NCI-H82 treated with DMSO at 0.1 percent for 48 hours (cell line): ENCODE results near the gene JUP.
A peak's percentile ranks its signal among the peaks of the same experiment; 100 is the strongest.

Experiments
- DNase-seq: peaks from one replicate; lab custom pipeline; 2025; ENCODE audit not compliant: unreplicated experiment; lab: John Stamatoyannopoulos, UW

JUP gene

DNA sequence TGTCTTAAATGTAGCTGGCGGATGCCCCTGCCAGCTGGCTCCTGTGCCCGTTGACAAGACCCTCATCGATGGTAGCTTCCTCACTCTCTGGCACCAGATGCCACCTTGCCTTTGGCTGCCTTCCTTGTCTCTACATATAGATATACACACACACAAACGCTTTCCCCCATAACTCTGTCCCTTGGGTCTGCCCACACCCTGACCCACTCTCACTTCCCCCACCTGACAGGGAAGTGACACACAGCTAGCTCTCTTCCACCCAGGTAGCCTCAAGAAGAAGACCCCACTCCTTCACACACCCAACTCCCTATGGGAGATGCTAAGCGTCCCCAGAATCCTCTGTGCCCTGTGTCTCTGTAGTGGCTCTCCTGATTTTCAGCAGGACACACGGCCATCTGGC, 25.6 kb downstream of the JUP start:
- DNase-seq: no peak

DNA sequence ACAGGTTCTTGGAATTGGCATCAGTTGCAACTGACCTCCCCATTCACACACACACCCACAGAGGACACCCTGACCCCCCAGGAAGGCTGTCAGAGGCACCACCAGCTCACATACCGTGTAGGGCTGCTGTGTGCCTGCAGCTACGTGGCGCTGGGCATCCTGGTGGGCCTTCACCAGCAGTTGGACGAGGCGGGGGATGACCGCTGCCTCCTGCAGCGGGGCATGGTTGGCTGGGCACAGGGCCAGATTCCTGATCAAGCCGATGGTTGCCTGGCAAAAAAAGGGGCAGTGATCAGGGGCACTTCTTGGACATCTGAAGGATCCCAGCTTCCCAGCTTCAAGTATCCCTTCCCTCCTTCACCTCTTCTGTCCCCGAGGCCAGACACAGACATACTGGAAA, 27.9 kb downstream of the JUP start:
- DNase-seq: no peak

DNA sequence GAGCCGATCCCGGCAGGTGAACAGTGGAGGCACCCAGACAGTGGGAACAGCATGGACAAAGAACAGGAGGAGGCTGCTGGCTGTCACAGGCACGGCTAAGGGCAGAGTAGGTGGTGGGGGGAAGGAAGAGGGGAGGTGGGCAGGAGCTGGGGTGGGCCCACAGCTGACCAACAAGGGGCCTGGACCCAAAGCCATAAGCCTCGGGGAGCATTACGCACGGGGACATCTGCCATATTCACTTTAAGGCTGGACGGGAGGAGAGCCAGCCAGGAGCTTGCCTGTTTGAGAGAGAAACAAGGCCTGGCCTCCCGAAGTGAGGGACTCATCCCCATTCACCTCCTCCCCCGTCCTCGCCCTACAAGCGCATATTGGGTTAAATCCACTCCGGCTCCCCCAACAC, 32.4 kb downstream of the JUP start:
- DNase-seq: no peak

DNA sequence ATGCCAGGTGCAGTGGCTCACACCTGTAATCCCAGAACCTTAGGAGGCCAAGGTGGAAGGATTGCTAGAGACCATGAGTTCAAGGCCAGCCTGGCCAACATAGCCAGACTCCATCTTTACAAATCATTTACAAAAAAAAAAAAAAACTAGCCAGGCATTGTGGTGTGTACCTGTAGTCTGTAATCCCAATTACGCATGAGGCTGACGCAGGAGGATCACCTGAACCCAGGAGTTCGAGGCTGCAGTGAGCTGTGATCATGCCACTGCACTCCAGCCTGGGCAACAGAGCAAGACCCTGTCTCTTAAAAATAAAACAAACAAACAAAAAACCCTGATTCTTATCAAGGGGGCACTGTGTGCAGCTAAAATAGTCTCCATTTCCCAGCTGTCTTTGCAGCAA, 35.2 kb downstream of the JUP start:
- DNase-seq: no peak

DNA sequence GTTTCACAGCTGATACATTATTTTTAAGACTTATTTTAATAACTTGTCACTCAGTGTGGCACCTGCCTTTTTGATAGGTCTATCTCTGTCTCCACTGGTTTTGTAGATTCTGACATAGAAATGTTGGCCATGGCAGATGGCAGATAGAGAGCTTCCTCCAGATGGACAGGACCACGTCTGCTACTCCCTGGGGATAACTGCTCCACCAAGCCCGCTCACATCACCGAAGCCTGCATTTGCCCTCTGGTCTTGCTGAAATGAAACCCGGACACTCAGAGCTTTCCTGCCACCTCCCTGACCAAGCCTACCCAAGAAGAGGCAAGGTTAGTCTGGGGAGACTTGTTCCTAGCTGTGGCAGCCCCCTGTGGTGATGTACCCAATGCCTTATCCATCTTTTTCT, 35.6 kb downstream of the JUP start:
- DNase-seq: peak; percentile 38

DNA sequence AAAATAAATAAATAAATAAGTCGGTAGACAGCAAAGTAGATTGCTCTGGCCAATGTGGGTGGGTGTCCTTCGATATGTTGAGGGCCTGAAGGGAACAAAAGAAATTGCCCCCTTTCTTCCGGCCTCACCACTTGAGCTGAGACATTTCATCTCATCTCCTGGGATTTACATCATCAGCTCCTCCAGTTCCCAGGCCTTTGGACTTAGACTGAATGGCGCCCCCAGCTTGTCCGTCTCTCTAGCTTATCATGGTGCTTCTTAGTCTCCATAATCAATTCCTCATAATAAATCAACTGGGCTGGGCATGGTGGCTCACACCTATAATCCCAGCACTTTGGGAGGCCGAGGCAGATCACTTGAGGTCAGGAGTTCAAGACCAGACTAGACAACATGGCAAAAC, 38.2 kb downstream of the JUP start:
- DNase-seq: no peak

DNA sequence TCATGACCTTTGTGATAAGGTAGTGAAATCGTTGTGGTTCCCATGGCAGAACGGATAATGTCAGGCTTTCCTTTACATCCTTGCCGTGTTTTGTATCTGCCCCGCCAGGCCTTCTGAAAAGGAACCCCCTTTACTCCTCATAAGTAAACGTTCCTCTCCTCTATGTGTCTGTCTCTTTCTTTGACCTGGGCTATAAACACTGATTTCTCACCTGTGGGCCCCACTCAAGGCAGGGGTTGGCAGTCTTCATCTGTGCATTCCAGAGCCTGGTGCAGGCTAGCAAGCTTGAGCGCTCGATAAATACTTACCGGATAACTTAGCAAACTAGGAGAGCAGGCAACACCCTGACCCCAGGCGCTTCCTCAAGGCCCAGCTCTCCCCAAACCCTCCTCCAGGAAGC, 44.8 kb downstream of the JUP start:
- DNase-seq: no peak

DNA sequence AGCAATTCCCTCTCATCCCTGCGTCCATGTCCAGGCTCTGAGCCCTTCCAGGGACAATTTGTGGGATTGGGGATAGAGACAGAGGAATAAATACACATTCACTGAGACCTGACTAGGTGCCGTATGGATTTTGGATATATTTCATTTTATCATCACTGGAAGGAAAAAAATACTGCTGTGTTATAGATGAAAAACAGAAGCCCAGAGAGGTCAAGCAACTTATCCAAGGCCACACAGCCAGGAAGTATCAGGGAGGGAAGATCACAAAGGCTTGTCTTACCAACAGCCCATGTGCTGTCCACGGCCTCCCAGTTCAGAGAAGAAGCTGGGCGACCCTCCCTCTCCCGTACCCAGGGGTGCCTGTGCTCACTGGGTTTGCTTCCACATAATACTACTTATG, 46.0 kb downstream of the JUP start:
- DNase-seq: no peak

DNA sequence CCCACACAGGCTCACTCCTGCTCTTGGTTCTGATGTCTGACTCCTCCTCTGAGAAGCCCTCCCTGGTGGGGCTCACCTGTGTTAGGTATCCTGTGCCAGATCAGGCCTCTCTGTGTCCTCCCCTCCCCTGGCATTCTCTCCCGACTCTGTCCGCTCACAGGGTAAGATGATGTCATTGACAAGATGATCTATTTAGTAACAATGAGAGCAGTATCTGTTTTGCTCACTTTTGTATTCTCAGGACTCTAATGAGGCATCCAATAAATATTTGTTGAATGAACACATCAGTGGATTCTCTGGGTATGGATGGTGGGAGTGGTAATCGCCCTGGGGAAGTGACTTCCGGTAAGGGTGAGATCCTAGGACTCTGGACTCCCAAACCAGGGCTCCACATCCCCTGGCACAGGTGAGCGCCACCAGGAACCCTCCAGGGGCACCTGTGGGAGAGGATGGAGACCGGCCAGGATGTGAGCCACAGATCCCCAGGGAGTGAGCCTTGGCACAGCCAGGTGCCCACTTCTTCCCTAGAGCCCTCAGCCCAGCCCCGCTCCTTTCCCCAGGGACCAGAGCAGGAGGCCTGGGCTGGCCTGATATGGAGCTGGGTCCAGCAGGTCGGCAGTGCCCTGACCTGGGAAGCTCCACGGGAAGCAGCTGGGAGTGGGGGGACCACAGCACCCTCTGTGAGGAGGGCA, 46.7 kb downstream of the JUP start:
- no peak for DNase-seq

DNA sequence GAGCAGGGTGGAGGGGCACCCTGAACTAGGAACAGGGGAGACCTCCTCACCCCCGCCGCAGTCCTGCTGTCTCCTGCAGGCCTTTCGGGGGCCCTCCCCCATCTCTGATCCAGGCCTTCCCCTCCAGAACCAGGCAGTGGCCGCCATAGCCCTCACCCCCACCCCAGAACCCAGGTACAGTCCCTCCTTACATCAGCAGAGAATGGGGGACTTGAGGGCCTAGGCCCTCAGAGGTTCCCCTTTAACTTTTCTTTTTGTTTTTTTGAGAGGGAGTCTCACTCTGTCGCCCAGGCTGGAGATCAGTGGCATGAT, 47.8 kb downstream of the JUP start:
- no peak for DNase-seq

DNA sequence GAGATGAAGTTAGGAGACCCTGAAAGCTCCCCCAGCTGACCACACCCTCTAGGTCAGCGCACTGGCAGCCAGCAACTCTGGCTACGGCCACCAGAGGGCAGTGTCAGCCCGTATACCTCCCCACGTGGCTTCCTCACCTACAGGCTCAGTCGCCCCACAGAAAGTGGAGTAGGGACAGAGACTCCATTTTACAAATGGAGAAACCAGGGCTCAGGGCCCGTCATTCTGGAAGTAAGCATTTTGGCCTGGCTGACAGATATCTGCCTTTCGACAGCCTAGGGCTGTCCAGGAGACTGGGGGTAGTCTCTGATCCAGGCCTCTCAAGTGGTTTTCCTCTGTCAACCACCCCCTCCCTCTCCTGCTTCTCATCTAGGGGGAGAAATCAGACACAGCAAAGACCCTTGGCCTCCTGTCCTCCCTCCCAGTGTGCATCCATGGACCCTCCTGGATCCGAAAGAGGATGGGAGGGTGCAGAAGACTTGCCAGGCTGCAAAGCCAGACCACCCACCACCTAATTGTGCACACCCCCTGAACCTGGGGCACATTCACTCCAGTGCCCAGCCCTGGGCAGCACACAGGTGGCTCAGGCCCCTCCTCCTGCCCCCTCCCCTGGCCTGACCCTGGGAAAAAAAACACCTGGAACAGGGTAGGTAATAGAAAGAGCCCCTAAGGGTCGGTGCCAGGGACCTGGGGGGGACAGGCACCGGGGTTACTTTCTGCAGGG, 48.3 kb downstream of the JUP start:
- DNase-seq: peak; percentile 79

DNA sequence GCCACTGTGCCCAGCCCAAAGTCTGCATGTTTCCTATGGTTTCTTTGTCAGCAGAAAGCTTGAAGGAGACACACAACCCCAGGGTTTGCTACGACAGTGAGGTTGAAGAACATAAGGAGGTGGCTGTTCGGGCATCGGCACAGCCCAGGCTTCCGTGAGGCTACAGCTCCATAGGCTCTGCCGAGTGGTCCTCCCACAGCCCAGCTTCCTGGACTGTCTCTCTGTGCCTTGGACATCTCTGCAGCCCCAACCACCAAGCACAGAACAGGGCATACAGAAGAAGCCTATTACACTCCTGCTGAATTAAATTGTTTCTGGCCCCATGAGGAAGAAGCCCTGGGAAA, 48.9 kb downstream of the JUP start:
- no peak for DNase-seq

DNA sequence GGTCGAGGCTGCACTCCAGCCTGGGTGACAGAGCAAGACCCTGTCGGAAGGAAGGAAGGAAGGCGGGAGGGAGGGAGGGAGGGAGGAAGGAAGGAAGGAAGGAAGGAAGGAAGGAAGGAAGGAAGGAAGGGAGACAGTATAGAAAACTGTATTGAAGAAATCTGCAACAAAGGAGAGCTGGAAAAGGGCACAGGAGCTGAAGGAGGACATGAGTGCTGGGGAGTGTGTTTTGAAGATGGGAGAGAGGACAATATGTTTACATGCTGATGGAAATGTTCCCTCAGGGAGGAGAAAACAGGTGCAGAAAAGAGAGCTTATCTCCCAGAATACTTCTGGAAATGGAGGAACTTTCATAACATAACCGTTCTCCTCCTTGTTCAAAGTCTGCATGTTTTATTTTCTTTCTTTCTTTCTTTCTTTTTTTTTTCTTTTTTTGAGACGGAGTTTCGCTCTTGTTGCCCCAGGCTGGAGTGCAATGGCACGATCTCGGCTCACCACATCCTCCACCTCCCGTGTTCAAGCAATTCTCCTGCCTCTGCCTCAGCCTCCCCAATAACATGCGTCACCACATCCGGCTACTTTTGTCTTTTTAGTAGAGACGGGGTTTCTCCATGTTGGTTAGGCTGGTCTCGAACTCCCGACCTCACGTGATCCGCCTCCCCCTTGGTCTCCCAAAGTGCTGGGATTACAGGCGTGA, 49.4 kb downstream of the JUP start:
- DNase-seq: no peak

DNA sequence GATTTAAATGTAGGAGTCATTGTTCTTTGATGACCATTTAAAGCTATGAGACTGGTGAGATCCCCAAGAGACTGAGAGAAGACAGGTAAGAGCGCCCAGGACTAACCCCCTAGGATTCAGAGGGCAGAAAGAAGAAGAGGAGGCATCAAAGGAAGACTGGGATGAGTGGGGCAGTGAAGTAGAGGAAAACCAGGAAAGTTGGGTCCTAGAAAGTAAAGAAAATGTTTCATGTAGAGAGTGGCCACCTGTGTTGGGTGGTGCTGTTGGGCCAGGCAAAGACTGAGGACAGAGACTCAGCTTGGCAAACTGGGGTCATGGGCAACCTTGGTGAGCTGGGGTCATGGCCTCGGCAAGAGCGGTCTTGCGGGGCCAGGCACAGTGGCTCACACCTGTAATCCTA, 50.8 kb downstream of the JUP start:
- no peak for DNase-seq

DNA sequence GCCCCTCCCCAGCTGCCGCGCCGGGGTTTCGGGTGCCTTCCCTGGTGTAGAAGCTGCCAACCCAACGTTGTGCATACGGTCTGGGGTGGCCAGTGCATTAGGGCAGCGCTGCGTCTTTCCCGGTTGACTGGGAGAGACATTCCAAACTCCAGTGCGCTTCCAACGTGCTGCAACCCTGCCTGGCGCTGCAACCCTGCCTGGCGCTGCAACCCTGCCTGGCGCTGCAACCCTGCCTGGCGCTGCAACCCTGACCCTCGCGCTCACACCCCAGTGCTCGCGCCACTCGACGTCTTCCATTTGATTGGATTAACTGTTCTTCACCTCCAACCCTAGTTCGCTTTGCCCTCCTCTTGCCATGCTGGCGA, 51.6 kb downstream of the JUP start:
- DNase-seq: no peak

DNA sequence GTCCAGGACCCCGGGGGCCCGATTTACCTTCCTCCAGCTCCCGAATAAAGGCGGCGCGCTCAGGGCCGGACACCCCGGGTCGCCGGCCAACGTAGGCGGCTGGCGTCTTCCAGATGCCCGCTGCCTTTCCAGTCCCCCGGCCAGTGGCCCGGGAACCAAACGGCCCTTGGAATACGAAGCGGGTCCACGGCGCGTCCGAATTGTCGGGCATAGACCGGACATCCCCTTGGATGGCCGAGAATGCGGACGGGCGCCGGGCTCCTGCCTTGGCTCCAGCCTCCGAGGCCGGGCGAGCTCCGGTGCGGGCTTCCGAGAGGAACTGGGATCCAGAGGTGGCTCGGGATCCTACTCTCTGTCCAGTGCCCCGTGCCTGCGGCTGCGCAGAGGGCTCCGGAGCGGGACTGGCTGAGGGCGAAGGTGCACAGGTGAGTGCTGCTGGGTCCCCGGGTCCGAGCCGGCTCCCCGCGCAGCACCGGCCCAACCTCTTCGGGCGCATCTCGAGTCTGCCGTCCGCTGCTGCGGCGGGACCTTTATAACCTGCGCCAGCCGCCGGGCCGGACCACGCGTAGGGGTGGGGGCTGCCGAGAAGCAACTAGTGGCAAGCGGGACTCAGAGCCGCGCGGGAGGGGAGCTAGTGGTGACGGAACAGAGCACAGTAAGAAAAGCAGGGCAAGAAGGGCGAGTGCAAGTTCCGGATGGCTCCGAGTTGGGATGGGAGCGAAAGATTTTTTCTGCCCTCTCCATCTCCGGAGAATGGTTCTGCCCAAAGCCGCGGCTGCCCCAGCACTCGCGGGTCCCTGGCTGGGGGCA, 52.2 kb downstream of the JUP start, which contains the start of gene HAP1:
TSS of gene HAP1 (minus strand) at position 505 of the 810 bp plus-strand sequence. CDS start at position 496, 9 bp downstream.
- no peak for DNase-seq

DNA sequence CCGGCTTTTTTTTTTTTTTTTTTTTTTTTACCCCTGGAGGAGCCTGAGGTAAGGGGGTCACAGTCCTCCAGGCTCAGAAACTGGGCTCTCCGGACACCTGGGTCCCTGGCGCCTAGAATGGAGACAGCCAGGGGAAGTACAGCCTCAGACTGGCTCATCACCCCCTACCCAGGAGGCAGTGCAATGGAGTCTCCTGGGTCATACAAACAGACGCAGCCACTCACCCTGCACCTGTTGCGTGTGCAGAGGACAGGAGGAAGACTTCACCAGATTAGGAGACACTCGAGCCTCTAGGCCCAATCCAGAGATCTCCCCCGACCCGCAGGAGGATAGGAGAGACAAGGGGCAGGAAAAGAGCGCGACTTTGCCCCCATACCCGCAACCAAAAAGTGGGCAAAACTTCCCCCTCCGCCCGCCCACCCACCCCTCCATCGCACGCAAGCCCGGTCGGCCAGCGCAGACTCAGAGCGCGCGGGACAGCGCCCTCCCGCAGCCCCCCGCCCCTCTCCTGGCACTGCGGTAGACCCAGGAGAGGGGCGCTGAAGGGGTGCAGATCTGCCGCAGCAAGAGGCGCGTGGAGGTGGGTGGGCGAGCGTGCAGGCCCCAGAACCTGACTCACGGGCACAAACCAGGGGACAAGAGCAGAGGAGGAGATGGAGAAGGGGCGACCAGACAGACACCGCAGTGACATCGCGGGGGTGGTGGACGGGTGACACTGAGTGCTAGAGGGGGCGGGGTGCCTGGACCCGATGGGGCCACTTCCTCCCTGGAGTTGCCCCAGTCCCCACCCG, 53.0 kb downstream of the JUP start:
- DNase-seq: no peak

DNA sequence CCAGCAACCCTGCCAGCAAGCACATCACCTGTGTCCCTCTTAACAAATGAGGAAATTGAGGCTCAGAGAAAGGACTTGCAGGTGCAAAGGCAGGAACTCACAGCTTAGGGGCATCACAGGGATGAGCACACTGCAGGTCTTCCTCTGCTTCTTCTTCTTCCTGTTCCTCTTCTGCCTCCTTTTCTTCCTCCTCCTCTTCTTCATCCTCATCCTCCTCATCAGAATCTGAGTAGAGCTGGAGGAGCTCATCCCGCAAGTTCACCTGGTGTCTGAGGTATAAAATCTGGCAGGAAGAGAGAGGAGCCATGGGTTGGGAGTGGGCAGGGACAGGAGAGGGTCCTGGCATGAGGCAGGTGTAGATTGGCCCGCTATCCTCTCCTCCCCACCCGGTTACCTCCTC, 54.7 kb downstream of the JUP start:
- no peak for DNase-seq

DNA sequence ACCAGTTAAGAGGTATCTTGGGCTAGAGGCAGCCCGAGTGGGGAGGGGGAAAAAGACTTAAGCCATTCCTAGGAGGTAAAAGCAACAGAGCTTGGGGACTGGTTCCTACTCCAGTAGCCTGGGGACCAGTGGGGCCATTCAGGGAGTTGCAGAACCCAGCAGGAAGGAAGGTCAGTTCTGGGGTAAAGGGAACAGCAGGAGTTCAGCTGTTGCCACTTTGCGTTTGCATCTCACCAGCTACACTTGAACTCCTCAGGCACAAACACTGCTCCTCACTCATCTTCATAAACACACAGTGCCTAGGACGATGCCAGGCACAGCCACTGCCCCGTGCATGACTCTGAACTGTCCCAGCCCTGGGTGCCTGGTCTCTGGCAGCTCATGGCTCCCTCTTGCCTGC, 56.0 kb downstream of the JUP start:
- DNase-seq: no peak

DNA sequence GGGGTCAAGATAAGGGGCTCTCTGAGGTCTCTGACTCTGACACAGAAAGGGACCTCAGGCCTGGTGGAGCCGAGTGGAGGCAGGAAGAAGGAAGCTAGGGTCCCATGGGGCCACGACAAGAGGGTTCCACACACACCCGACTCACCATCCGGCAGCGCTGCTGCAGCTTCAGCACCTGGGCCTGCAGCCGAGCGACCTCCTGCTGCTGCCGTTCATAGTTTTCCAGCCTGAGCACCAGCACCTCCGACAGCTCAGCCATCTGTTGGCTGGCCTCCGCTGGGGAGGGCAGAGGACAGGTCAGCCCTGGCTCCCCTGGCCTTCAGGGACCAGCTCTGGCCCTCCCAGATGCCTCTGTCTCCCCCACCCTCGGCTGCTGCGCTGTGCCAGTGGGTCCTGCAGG, 58.5 kb downstream of the JUP start:
- no peak for DNase-seq

DNA sequence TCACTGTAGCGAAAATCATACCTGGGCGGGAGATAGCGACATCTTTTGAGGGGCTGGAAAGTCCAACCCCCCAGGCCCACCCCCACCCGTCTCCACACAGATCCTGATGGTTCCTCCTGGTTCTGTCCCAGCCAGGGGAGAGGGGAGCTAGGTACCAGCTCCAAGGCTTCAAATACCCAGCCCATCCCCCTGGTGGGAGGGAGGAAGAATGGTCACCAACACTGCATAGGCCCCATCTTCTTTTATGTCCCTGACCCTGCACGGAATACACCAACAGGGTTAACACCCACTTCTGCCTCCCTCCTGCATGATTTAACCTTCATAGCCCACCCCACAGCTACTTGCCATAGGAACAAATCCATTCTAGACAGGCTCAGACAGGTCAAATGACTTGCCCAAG, 61.4 kb downstream of the JUP start:
- DNase-seq: no peak
